GM03348 (cell line): Measurements from ENCODE around the gene NRARP.
"Not testable (repeated sequence)": the region's sequence is repeated elsewhere in the genome, so short reads cannot be mapped to it uniquely, and the experiment has no call there.

ENCODE experiments used
- DNase-seq: peaks from one replicate; pipeline ENCODE4 v3.0.0; 2012; ENCODE audit warnings: low spot score

Gene NRARP

DNA sequence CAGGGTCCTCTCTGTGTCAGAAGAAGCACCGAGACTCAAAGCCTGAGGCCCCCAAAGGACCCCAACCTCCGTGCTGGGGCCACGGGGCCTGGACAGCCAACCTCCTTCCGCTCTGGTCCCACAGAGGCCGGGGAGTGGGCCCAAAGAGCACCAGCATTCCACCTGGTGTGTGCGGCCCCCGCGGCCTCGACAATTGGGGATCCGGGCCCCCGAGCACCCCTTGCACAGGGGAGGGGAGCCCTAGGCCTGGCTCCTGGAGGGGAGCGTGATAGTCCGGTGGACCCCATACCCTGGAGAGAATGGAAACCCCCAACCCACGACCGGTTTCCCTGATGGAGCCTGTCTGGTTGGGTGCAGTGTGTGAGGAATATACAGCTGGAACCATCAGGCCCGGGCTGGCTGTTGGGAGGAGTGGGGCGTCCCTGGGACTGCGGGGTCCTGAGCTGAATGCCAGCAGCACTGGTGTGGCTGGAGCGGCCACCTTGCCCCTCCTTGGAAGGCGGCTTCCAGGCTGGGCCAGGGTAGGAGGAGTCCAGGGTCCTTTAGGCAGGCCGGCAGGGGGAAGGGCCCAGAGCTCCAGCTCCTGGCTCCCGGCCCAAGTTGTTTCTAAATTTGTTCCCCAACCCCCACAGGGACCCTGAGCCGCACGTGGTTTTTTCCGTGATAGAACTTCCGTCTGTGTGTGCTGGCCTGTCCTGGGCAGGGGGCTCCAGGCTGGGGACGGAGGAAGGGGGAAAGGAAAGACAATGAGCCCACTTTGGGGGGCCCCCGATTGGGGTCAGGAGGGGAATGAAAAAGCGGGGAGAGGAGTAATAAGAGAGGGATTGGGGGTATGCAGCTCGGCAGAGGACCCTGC, 25.4 kb downstream of the NRARP start:
- DNase-seq, result peak; percentile 80

GRCh38 chr9:137275588-137276472, 26.2 kb downstream of the NRARP start:
- DNase-seq, result no peak

GRCh38 chr9:137275203-137275587, 26.9 kb downstream of the NRARP start:
- no peak for DNase-seq

GRCh38 chr9:137273611-137274320, 28.3 kb downstream of the NRARP start:
- no peak for DNase-seq

DNA sequence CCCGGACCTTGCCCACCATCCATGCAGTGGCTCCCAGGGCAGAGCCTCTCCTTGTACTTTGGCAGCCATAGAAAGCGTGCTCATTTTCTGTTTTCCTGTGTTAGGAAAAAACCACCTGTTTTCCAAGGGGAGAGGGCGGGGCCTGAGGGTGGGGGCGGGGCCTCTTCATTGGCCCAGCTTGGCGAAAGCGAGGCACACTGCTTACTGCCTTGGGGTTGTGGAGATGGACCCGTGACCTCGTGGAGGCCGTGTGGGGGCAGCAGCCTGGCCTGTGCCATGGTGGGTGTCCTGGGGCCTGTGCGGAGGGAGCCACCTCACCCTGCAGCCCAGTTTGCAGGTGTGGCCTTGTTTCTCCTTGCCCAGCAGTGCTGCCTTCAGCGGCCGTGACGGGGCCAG, 29.0 kb downstream of the NRARP start:
- no peak for DNase-seq

GRCh38 chr9:137272241-137273094, 29.6 kb downstream of the NRARP start:
- DNase-seq, result no peak

DNA sequence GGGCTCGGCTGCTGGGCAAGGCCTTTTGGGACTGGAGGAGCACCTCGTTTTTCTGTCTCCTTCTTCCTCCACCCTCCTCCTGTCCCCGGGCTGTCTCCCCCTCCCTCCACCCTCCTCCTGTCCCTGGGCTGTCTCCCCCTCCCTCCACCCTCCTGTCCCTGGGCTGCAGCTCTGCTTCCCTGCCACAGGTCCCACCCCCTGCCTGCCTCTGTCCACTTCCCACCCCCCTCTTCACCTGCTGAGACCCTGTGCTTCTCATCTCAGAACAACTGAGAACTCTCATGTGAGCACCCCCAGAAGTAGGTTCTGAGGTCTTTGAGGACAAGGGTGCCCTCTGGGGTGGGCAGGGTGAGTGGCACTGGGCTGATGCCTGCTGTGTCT, 30.4 kb downstream of the NRARP start:
- DNase-seq, result no peak

DNA sequence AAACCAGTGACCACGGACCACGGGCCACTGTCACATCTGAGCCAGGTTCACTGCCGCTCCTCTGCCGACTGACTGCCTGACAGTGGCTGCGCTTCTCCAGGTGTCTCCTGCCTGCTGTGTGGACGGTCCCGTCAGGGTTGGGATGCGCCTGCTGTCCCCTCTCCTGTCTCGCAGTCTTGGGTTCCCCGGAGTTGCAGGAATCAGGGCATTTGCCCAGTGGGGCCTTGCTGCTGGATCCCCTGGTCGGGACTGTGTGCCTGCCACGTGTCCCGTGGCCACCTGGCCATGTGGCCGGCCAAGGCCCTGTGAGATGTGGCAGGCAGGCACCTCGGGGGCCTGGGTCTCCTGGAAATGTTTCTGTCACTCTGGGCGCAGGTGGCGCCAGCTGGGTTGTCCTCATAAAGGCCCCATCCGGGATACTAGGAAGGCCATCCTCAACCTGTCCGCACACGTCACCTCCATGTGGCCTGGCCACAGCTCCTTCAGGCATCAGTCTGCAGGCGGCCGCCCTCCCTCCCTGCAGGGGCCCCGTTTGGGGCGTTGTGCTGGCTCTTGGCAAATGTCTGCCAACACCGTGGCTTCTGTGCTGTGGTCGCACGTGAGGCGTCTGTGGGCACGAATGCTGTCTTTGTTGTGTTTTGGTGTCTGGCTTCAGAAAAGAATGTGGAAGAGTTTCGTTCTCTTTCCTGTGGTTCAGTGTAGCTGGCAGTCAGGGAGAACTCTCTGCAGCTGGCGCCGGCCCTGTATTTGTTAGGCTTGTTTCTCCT, 31.0 kb downstream of the NRARP start:
- DNase-seq, result no peak

- no peak for DNase-seq
Measured at GRCh38 chr9:137269231-137269772, 32.8 kb downstream of the NRARP start.

DNA sequence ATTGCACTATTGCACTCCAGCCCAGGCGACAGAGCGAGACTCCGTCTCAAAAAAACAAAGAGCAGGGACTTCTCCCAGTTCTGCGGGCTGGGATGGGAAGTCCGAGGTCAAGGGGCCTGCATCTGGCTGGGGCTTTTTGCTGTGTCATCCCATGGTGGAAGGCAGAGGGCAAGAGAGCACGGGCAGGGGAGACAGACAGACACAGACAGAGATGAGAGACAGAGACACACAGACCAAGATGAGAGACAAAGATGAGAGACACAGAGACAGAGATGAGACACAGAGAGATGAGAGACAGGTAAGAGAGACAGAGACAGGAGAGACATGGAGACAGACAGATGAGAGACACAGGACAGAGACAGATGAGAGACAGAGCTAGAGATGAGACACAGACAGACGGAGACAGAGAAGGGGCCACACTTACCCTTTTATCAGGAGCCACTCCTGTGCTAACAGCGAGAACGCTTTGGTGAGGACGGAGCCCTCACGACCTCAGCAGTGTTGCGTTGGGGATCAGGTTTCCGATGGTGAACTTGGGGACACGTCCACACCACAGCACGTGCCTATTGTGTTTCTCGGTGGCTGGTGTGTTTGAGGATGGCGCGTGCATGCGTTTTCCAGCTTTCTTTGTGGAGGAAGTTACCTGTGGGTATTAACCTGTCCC, 33.4 kb downstream of the NRARP start:
- DNase-seq, result no peak

- no peak for DNase-seq
Measured at GRCh38 chr9:137267933-137268355, 34.1 kb downstream of the NRARP start.

GRCh38 chr9:137266585-137267453, 35.3 kb downstream of the NRARP start:
- DNase-seq, result no peak

DNA sequence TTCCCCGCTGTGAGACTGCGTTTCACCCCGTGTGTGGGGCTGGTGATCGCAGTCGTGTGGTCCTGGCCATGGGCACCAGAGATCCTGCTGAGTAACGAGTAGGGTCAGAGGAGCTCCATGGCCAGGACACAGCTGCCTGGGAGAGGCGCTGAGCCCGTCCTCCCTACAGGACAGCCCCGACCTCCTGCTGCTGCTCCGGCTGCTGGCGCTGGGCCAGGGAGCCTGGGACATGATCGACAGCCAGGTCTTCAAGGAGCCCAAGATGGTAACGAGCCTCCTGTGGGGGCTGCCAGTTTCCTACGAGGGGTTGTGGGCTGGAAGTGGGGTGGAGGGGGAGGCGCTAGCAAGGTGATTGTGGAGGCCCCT, 35.9 kb downstream of the NRARP start:
- no peak for DNase-seq

DNA sequence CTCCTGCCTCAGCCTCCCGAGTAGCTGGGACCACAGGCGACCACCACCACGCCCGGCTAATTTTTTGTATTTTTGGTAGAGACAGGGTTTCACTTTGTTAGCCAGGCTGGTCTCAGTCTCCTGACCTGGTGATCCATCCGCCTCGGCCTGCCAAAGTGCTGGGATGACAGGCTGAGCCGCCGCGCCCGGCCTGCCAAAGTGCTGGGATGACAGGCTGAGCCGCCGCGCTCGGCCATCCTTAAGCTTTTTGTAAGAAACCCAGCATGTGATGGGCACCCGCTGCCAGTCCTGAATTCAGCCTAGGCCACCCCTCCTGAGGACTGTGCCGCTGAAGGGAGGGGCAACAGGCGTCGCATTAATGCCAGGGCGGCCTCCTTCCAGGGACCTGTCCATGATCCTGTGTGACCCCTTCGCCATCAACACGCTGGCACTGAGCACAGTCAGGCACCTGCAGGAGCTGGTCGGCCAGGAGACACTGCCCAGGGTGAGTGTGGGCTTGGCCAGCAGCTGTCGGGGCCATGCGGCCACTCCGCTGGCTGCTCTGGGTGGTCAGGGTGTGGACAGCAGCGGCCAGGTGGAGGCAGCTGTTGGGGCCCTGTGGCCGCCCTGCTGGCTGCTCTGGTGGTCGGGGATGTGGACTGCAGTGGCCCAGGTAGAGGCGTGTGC, 36.4 kb downstream of the NRARP start:
- no peak for DNase-seq

- no peak for DNase-seq
Measured at GRCh38 chr9:137264067-137264466, 38.0 kb downstream of the NRARP start.

DNA sequence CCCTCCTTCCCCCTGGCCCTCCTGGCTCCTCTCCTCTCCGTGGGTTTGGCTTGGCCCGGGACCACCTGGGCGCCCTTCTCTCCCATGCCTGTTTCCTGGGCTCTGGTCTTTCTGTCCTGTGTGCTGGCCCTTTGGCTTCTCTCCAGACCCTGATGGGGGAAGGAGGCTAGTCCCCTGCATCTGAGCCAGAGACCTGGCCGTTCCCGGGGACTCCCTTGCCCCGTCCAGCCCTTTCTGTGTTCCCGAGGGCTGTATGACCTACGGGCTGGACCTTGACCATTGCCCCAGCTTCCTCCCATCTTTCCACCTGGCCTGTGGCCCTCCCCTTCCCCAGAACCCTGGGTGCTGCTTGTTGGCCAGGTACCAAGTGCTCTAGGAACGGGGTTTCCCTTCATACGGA, 38.6 kb downstream of the NRARP start:
- DNase-seq, result no peak

DNA sequence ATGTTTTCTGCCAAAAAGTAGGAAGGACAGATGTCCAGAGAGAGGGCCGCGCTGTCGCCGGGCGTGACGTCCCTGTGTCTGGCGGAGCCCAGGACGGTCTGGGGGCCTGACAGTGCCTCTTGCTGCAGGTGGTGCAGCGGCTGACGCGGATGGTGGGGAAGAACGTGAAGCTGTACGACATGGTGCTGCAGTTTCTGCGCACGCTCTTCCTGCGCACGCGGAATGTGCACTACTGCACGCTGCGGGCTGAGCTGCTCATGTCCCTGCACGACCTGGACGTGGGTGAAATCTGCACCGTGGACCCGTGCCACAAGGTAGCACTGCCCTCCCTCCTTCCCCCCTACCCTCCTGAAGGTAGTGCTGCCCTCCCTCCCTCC, 39.2 kb downstream of the NRARP start:
- no peak for DNase-seq

- not testable (repeated sequence) for DNase-seq
Measured at GRCh38 chr9:137262173-137262908, 39.7 kb downstream of the NRARP start.
